RWPE1 (cell line): ENCODE measurements around the gene INSIG1.

Experiments
- CTCF ChIA-PET: fragments of 350-600 bp; sonication (Branson Sonifier 250); formaldehyde crosslinking; extraction: SDS; loops from one replicate; lab custom pipeline; 2021; lab: Yijun Ruan, JAX
- POLR2A ChIA-PET: fragments of 400-600 bp; formaldehyde crosslinking; extraction: SDS; loops from one replicate; lab custom pipeline; 2020; ENCODE audit warnings: antibody characterized with exemption; ENCODE audit not compliant: low non-redundant PET; lab: Yijun Ruan, JAX
- DNase-seq: peaks from one replicate; pipeline ENCODE4 v3.0.0; 2012; ENCODE audit warnings: low spot score
- H3K27ac ChIP-seq: fragments of 450-650 bp; 2 replicates; pipeline ENCODE4 v1.5.1; 2017
- TF ChIP-seq, protein P1 (sequence below): fragments of 450-650 bp; conservative IDR thresholded peaks from 2 replicates; pipeline ENCODE4 v1.5.1; 2017; ENCODE audit warnings: low read depth, mild to moderate bottlenecking

INSIG1 gene

DNA sequence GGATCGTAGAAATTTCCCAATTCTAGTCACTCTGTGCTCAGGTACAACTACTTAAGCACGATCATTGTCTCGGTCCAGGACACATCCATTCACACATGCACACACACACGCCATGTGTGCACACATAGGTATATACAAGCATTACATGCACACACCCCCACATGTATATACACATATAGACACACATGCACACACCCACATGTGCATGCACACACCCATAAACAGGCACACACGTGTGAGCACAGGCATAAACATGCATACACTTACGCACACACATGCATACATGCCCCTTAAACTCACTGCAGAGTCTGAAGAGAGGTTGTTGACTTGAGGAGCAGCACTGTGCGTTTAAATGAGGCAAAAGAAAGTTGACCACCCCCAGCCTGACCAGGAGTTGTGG lies 32.5 kb upstream of the INSIG1 start:
- ChIA-PET CTCF (no interaction called here), POLR2A (no interaction called here)
- TF ChIP-seq, protein P1, sequence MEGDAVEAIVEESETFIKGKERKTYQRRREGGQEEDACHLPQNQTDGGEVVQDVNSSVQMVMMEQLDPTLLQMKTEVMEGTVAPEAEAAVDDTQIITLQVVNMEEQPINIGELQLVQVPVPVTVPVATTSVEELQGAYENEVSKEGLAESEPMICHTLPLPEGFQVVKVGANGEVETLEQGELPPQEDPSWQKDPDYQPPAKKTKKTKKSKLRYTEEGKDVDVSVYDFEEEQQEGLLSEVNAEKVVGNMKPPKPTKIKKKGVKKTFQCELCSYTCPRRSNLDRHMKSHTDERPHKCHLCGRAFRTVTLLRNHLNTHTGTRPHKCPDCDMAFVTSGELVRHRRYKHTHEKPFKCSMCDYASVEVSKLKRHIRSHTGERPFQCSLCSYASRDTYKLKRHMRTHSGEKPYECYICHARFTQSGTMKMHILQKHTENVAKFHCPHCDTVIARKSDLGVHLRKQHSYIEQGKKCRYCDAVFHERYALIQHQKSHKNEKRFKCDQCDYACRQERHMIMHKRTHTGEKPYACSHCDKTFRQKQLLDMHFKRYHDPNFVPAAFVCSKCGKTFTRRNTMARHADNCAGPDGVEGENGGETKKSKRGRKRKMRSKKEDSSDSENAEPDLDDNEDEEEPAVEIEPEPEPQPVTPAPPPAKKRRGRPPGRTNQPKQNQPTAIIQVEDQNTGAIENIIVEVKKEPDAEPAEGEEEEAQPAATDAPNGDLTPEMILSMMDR = no peak

DNA sequence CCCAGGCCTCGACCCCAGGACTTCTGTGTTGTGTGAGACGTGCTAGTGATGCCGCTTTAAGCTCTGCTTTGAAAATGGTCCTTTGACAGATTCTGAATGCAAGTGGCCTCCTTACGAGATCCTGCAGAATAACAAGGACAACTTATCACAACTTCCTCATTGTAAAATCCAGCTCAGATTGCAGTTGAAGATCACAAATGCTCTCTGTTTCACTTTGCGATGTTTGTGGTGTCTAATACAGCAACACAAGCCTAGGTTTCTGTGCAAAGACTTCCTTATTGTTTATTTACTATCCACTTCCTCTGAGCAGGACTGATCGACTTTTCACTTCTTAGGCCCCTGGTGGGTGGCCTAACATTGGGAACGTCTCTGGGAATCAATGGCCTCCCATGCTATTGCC lies 31.7 kb upstream of the INSIG1 start:
- TF ChIP-seq, protein P1 = no peak
- POLR2A ChIA-PET = no interaction called here
- no peak overlapping the region for H3K27ac ChIP-seq
- DNase-seq = no peak
- CTCF ChIA-PET = no interaction called here

More for the DNA sequence above, 32.5 kb upstream of the INSIG1 start:
- no peak overlapping the region for H3K27ac ChIP-seq
- DNase-seq = no peak

DNA sequence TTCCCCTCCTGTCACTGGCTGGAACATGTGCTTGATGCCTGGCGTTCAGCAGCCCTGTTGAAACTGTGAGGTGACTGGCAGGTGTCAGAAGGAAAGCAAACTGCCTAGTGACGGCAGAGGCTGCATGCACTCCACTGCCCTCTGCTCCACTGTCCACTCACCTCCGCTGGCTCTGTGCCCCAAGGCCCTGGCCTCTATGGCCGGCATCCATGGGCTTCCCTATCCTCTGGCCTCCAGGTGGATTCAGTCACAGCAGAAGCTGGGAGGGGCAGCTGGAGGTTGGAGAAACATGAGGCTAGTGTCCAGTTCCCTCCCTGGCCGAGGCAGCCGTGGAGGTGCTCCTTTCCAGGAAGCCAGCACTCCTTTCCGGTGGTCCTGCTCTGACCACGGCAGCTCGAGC lies 31.2 kb upstream of the INSIG1 start:
- DNase-seq = no peak
- CTCF ChIA-PET = no interaction called here
- POLR2A ChIA-PET = no interaction called here
- H3K27ac ChIP-seq = no peak overlapping the region
- TF ChIP-seq, protein P1 = no peak

DNA sequence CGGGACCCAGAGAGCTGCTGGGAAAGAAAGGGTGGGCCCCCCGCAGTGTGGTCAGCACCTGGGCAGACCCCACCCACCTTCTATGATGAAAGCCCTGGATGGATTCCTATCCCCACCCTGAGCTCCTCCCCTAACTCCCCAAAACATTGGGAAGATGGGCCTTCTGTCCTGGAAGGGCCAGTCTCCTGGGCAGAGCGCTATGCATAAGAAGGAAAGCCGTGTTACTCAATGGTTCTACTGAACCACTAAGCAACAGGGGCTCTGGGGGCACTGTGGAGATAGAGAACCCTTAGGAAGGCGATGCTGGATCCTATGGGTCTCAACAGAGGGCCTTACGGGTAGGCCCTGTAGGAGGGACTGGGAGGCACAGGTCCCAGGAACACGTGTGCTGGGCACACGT lies 30.7 kb upstream of the INSIG1 start:
- TF ChIP-seq, protein P1 = no peak
- ChIA-PET POLR2A (no interaction called here), CTCF (no interaction called here)

DNA sequence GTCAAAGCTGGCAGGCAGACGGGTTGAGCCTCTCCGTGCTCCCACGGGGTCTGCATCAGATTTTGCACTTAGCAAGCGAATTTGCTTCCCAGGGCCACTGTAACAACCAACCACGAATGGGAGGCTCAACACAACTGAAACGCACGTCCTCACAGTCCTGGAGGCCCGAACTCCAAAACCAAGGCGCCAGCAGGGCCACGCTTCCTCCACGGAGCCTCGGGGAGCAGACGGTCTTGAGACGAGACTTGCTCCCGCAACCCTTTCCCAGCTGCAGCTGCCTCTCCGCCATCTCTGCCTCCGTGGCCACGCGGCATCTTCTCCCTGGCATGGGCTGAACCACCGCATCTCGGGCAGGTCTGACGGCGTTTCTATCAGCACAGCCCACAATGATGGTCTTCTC lies 30.2 kb upstream of the INSIG1 start:
- CTCF ChIA-PET = no interaction called here
- no peak for DNase-seq
- no peak overlapping the region for H3K27ac ChIP-seq
- TF ChIP-seq, protein P1 = no peak
- POLR2A ChIA-PET = no interaction called here

More for the DNA sequence above, 30.7 kb upstream of the INSIG1 start:
- no peak for DNase-seq
- no peak overlapping the region for H3K27ac ChIP-seq

DNA sequence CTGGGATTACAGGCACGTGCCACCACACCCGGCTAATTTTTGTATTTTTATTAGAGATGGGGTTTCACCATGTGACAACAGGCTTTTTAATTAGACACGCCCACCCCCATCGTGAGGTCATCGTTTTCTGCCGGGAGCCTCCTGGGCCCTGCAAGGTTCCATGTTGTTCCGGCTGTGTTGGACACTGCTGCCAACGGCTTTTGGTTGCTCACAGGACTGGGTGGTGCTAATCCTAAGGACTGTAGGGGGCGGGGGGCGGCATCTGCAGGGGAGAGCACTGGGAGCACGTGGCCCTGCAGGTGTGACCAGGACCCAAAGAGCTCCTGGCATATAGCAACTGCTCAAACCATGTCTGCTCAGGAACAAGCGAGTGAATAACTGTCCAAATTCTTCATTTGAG lies 29.5 kb upstream of the INSIG1 start:
- CTCF ChIA-PET = interaction anchor here (0.5 to 0.6 kb wide), 2 partner anchors 17 to 652 kb away, joined by 3 to 4 read pairs; no protein-coding TSS in a partner anchor
- POLR2A ChIA-PET = no interaction called here
- TF ChIP-seq, protein P1 = no peak
- no peak overlapping the region for H3K27ac ChIP-seq
- DNase-seq = no peak
